ENCODE results near the gene TTC39B. TPM values are rescaled to one million over a fixed set of nuclear protein-coding genes. Genes with fewer than 3 reads are reported as not detected.

TTC39B gene
- total RNA-seq, 4 donors from 2014 or later, result 23.3 to 62.8 (median 38.1) TPM

GRCh38 chr9:15127831-15128230, 179.2 kb downstream of the TTC39B start:
- H3K9me3 ChIP-seq, result no peaks in the 10 kb centered on the region
- in situ Hi-C loops (cut with MboI; ENCODE audit: low pct_ligation_motif_present in 1 of 4, low pct_unique_long_range_greater_than_20kb in 1 of 4, low sequenced_read_pairs in 3 of 4), result loop anchor here in 2 of 4 donors (25.0 kb wide), 3 partner anchors 366 to 516 kb away; no protein-coding TSS in a partner anchor
- no peak for DNase-seq
- no peaks in the 10 kb centered on the region for H3K27me3 ChIP-seq
- no peaks in the 10 kb centered on the region for H3K36me3 ChIP-seq
- intact Hi-C loops (cut with DNase I; ENCODE audit: low total_unique reads), result no loop called here
- H3K4me1 ChIP-seq, result no peaks in the 10 kb centered on the region
- no peak overlapping the region for H3K4me3 ChIP-seq
- H3K27ac ChIP-seq, result no peak overlapping the region
- 90 to 96% methylated on average over 4 to 5 of the region's 5 CpGs for WGBS, 2 donors (ENCODE audit: low coverage in 1 of 2)
- no peak for TF ChIP-seq EP300 (IDR thresholded peaks at IDR 0.05; ENCODE audit: low read depth)
- no peak for TF ChIP-seq POLR2AphosphoS5 (IDR thresholded peaks at IDR 0.05)
- no peak for TF ChIP-seq CTCF (IDR thresholded peaks at IDR 0.05)
- TF ChIP-seq POLR2A (IDR thresholded peaks at IDR 0.05), result no peak

GRCh38 chr9:15121630-15122029, 185.4 kb downstream of the TTC39B start:
- no peaks in the 10 kb centered on the region for H3K36me3 ChIP-seq
- 62 to 70% methylated on average over 2 of the region's 2 CpGs for WGBS, 2 donors (ENCODE audit: low coverage in 1 of 2)
- DNase-seq, result no peak

GRCh38 chr9:15116130-15116580, 190.9 kb downstream of the TTC39B start:
- in situ Hi-C loops (cut with MboI; ENCODE audit: low pct_ligation_motif_present in 1 of 4, low pct_unique_long_range_greater_than_20kb in 1 of 4, low sequenced_read_pairs in 3 of 4) (no loop called here), intact Hi-C loops (cut with DNase I; ENCODE audit: low total_unique reads) (no loop called here)
- H3K9me3 ChIP-seq, result no peaks in the 10 kb centered on the region
- 55 to 91% methylated on average over 3 to 7 of the region's 7 CpGs for WGBS, 2 donors (ENCODE audit: low coverage in 1 of 2)
- no peaks in the 10 kb centered on the region for H3K27me3 ChIP-seq
- H3K27ac ChIP-seq, result no peak overlapping the region
- H3K4me3 ChIP-seq, result no peak overlapping the region
- no peaks in the 10 kb centered on the region for H3K4me1 ChIP-seq
- DNase-seq, result no peak
- TF ChIP-seq POLR2A (IDR thresholded peaks at IDR 0.05) (no peak), CTCF (IDR thresholded peaks at IDR 0.05) (no peak), EP300 (IDR thresholded peaks at IDR 0.05; ENCODE audit: low read depth) (no peak), POLR2AphosphoS5 (IDR thresholded peaks at IDR 0.05) (no peak)
- H3K36me3 ChIP-seq, result no peaks in the 10 kb centered on the region

More at GRCh38 chr9:15121630-15122029, 185.4 kb downstream of the TTC39B start:
- Histone ChIP-seq H3K27ac (no peak overlapping the region), H3K4me3 (no peak overlapping the region), H3K27me3 (no peaks in the 10 kb centered on the region), H3K4me1 (no peaks in the 10 kb centered on the region), H3K9me3 (no peaks in the 10 kb centered on the region)
- in situ Hi-C loops (cut with MboI; ENCODE audit: low pct_ligation_motif_present in 1 of 4, low pct_unique_long_range_greater_than_20kb in 1 of 4, low sequenced_read_pairs in 3 of 4), result no loop called here
- intact Hi-C loops (cut with DNase I; ENCODE audit: low total_unique reads), result no loop called here
- TF ChIP-seq EP300 (IDR thresholded peaks at IDR 0.05; ENCODE audit: low read depth), result no peak
- no peak for TF ChIP-seq POLR2AphosphoS5 (IDR thresholded peaks at IDR 0.05)

- H3K4me1 ChIP-seq, result no peaks in the 10 kb centered on the region
- H3K4me3 ChIP-seq, result no peak overlapping the region
- no peak for TF ChIP-seq POLR2A (IDR thresholded peaks at IDR 0.05)
- H3K27ac ChIP-seq, result no peak overlapping the region
- 66% methylated on average over 3 to 5 of the region's 5 CpGs for whole genome bisulfite sequencing, 2 donors (ENCODE audit: low coverage in 1 of 2)
- in situ Hi-C loops (cut with MboI; ENCODE audit: low pct_ligation_motif_present in 1 of 4, low pct_unique_long_range_greater_than_20kb in 1 of 4, low sequenced_read_pairs in 3 of 4), result no loop called here
- H3K27me3 ChIP-seq, result no peaks in the 10 kb centered on the region
- no peak for DNase-seq
- intact Hi-C loops (cut with DNase I; ENCODE audit: low total_unique reads), result no loop called here
- H3K36me3 ChIP-seq, result no peaks in the 10 kb centered on the region
- no peaks in the 10 kb centered on the region for H3K9me3 ChIP-seq
Measured at GRCh38 chr9:15115702-15116101, 191.3 kb downstream of the TTC39B start.

- TF ChIP-seq CTCF (IDR thresholded peaks at IDR 0.05) (no peak), POLR2A (IDR thresholded peaks at IDR 0.05) (no peak), EP300 (IDR thresholded peaks at IDR 0.05; ENCODE audit: low read depth) (no peak), POLR2AphosphoS5 (IDR thresholded peaks at IDR 0.05) (no peak)
- DNase-seq, result no peak
- Histone ChIP-seq H3K4me3 (no peak overlapping the region), H3K36me3 (no peaks in the 10 kb centered on the region), H3K9me3 (no peaks in the 10 kb centered on the region), H3K4me1 (no peaks in the 10 kb centered on the region), H3K27ac (no peak overlapping the region), H3K27me3 (no peaks in the 10 kb centered on the region)
- in situ Hi-C loops (cut with MboI; ENCODE audit: low pct_ligation_motif_present in 1 of 4, low pct_unique_long_range_greater_than_20kb in 1 of 4, low sequenced_read_pairs in 3 of 4), result no loop called here
- 90 to 100% methylated on average over 1 to 2 of the region's 2 CpGs for WGBS, 2 donors (ENCODE audit: low coverage in 1 of 2)
- intact Hi-C loops (cut with DNase I; ENCODE audit: low total_unique reads), result no loop called here
Measured at GRCh38 chr9:15115041-15115440, 192.0 kb downstream of the TTC39B start.

Small RNA genes within 50 kb of the gene (small RNA-seq; reads per million reads assigned to genes)
- 0 reads per million in 4 donors for gene RNU6-559P

Other genes with a start within 250 kb of the TTC39B start
- gene SNAPC3, start 115.7 kb upstream of the TTC39B start, total RNA-seq, result 10 to 100 TPM; 44.9 to 70.7 (median 52.5) TPM
- gene PSIP1, start 203.8 kb upstream of the TTC39B start, total RNA-seq, result 100 to 1,000 TPM in 1 of 4 donors, 10 to 100 TPM in 3; 12.7 to 206 (median 27.8) TPM
- 1 to 10 TPM; 1.1 to 5.1 (median 3.6) TPM for gene CCDC171, start 245.8 kb upstream of the TTC39B start, total RNA-seq

Data from transverse colon (tissue), 4 donors.